ENCODE results near the gene LRRC4C.

Gene LRRC4C

DNA sequence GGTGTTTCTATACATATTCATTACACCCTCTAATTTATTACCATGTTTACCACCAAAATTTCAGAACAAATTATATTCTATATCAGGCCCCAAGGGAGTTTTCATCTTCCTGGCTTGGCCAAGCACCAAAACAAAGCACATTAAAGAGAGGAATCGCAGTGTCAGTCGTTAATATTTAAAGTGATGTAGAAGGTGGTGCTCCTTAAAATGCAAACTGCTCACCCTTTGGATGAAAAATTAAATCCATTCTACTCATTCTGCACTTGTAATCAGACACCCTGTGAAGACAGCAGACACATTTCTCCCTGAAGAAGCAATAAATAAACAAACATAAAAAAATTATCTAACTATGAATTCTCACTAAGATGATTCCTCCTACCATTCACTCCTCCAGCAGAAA, 113.4 kb downstream of the LRRC4C start:
- H3K4me1 ChIP-seq (ENCODE audit: control insufficient read depth, insufficient read depth, low read length) = no peaks in the 10 kb centered on the region
- WGBS, 2 experiments = 94 to 100% methylated on average over 2 of the region's 2 CpGs
- no peaks in the 10 kb centered on the region for H3K27me3 ChIP-seq (ENCODE audit: control insufficient read depth, insufficient read depth, low read length, poor library complexity, severe bottlenecking)
- no peak overlapping the region for H3K27ac ChIP-seq (ENCODE audit: insufficient read depth, low read depth, low read length, poor library complexity, severe bottlenecking)
- no peak overlapping the region for H3K4me3 ChIP-seq (ENCODE audit: insufficient read depth, low read depth, low read length)
- no peaks in the 10 kb centered on the region for H3K9me3 ChIP-seq (ENCODE audit: control insufficient read depth, low read length)
- no peaks in the 10 kb centered on the region for H3K36me3 ChIP-seq (ENCODE audit: control insufficient read depth, insufficient read depth, low read length)

GRCh38 chr11:41334007-41334933, 125.2 kb downstream of the LRRC4C start:
- no peak overlapping the region for H3K4me3 ChIP-seq (ENCODE audit: insufficient read depth, low read depth, low read length)
- H3K27me3 ChIP-seq (ENCODE audit: control insufficient read depth, insufficient read depth, low read length, poor library complexity, severe bottlenecking) = no peaks in the 10 kb centered on the region
- 88 to 91% methylated on average over 5 to 6 of the region's 7 CpGs for WGBS, 2 experiments
- no peak overlapping the region for H3K27ac ChIP-seq (ENCODE audit: insufficient read depth, low read depth, low read length, poor library complexity, severe bottlenecking)
- no peaks in the 10 kb centered on the region for H3K9me3 ChIP-seq (ENCODE audit: control insufficient read depth, low read length)
- no peaks in the 10 kb centered on the region for H3K36me3 ChIP-seq (ENCODE audit: control insufficient read depth, insufficient read depth, low read length)
- H3K4me1 ChIP-seq (ENCODE audit: control insufficient read depth, insufficient read depth, low read length) = no peaks in the 10 kb centered on the region

- no peak overlapping the region for H3K4me3 ChIP-seq (ENCODE audit: insufficient read depth, low read depth, low read length)
- H3K9me3 ChIP-seq (ENCODE audit: control insufficient read depth, low read length) = no peaks in the 10 kb centered on the region
- 88 to 100% methylated on average over 1 of the region's 1 CpG for WGBS, 2 experiments
- no peaks in the 10 kb centered on the region for H3K4me1 ChIP-seq (ENCODE audit: control insufficient read depth, insufficient read depth, low read length)
- no peaks in the 10 kb centered on the region for H3K36me3 ChIP-seq (ENCODE audit: control insufficient read depth, insufficient read depth, low read length)
- H3K27me3 ChIP-seq (ENCODE audit: control insufficient read depth, insufficient read depth, low read length, poor library complexity, severe bottlenecking) = no peaks in the 10 kb centered on the region
- no peak overlapping the region for H3K27ac ChIP-seq (ENCODE audit: insufficient read depth, low read depth, low read length, poor library complexity, severe bottlenecking)
These were observed 126.1 kb downstream of the LRRC4C start for GRCh38 chr11:41333357-41333756.

- Histone ChIP-seq H3K4me1 (ENCODE audit: control insufficient read depth, insufficient read depth, low read length) (no peaks in the 10 kb centered on the region), H3K36me3 (ENCODE audit: control insufficient read depth, insufficient read depth, low read length) (no peaks in the 10 kb centered on the region), H3K4me3 (ENCODE audit: insufficient read depth, low read depth, low read length) (no peak overlapping the region), H3K9me3 (ENCODE audit: control insufficient read depth, low read length) (no peaks in the 10 kb centered on the region), H3K27ac (ENCODE audit: insufficient read depth, low read depth, low read length, poor library complexity, severe bottlenecking) (no peak overlapping the region), H3K27me3 (ENCODE audit: control insufficient read depth, insufficient read depth, low read length, poor library complexity, severe bottlenecking) (no peaks in the 10 kb centered on the region)
- WGBS, 2 experiments = 93 to 95% methylated on average over 2 to 4 of the region's 4 CpGs
These were observed 131.1 kb downstream of the LRRC4C start for GRCh38 chr11:41328324-41328723.

GRCh38 chr11:41323446-41323845, 136.0 kb downstream of the LRRC4C start:
- WGBS, 2 experiments = 96 to 98% methylated on average over 3 of the region's 3 CpGs
- H3K27me3 ChIP-seq (ENCODE audit: control insufficient read depth, insufficient read depth, low read length, poor library complexity, severe bottlenecking) = no peaks in the 10 kb centered on the region
- H3K4me1 ChIP-seq (ENCODE audit: control insufficient read depth, insufficient read depth, low read length) = no peaks in the 10 kb centered on the region
- H3K9me3 ChIP-seq (ENCODE audit: control insufficient read depth, low read length) = no peaks in the 10 kb centered on the region
- H3K27ac ChIP-seq (ENCODE audit: insufficient read depth, low read depth, low read length, poor library complexity, severe bottlenecking) = no peak overlapping the region
- no peaks in the 10 kb centered on the region for H3K36me3 ChIP-seq (ENCODE audit: control insufficient read depth, insufficient read depth, low read length)
- no peak overlapping the region for H3K4me3 ChIP-seq (ENCODE audit: insufficient read depth, low read depth, low read length)

DNA sequence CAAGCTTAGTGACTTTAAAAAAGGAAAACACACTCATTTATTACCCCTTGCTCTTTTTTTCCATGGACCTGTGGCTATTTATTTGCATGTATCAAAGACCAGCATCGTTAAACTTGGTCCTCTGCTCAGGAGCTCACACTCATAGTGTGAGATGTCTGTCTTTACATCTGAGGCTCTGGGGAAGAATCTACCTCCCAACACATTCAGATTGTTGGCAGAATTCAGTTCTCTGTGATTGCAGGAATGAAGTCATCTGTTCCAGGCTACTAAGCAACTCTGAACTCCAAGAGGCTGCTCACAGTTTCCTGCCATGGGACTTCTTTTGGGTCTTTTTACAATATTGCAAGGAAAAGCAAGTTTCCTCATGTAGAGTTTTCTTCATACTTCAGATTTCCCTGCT, 138.8 kb downstream of the LRRC4C start:
- 92 to 100% methylated on average over 1 of the region's 1 CpG for WGBS, 2 experiments
- Histone ChIP-seq H3K27me3 (ENCODE audit: control insufficient read depth, insufficient read depth, low read length, poor library complexity, severe bottlenecking) (no peaks in the 10 kb centered on the region), H3K27ac (ENCODE audit: insufficient read depth, low read depth, low read length, poor library complexity, severe bottlenecking) (no peak overlapping the region), H3K4me1 (ENCODE audit: control insufficient read depth, insufficient read depth, low read length) (no peaks in the 10 kb centered on the region), H3K36me3 (ENCODE audit: control insufficient read depth, insufficient read depth, low read length) (no peaks in the 10 kb centered on the region), H3K4me3 (ENCODE audit: insufficient read depth, low read depth, low read length) (no peak overlapping the region), H3K9me3 (ENCODE audit: control insufficient read depth, low read length) (no peaks in the 10 kb centered on the region)

DNA sequence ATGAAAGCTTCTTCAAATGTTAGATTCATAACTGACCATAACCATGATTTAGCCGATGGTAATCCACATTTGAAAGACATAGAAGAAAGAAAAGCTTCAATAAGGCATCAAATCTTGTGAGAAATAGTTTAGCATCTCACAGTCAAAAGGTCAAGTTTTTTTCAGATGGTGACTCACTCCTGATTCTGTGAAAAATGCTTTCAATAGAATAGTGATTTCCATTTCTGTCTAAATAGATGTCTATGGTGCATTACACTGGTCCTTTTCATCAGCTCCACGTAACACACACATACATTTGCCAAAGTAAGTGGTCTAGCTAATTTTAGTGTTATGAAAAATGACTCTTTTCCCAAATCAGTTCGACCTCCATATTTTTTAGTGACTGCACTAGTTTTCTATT, 139.2 kb downstream of the LRRC4C start:
- no peak overlapping the region for H3K4me3 ChIP-seq (ENCODE audit: insufficient read depth, low read depth, low read length)
- no peaks in the 10 kb centered on the region for H3K9me3 ChIP-seq (ENCODE audit: control insufficient read depth, low read length)
- 90 to 97% methylated on average over 2 to 3 of the region's 3 CpGs for WGBS, 2 experiments
- no peaks in the 10 kb centered on the region for H3K4me1 ChIP-seq (ENCODE audit: control insufficient read depth, insufficient read depth, low read length)
- H3K27ac ChIP-seq (ENCODE audit: insufficient read depth, low read depth, low read length, poor library complexity, severe bottlenecking) = no peak overlapping the region
- H3K27me3 ChIP-seq (ENCODE audit: control insufficient read depth, insufficient read depth, low read length, poor library complexity, severe bottlenecking) = no peaks in the 10 kb centered on the region
- no peaks in the 10 kb centered on the region for H3K36me3 ChIP-seq (ENCODE audit: control insufficient read depth, insufficient read depth, low read length)

DNA sequence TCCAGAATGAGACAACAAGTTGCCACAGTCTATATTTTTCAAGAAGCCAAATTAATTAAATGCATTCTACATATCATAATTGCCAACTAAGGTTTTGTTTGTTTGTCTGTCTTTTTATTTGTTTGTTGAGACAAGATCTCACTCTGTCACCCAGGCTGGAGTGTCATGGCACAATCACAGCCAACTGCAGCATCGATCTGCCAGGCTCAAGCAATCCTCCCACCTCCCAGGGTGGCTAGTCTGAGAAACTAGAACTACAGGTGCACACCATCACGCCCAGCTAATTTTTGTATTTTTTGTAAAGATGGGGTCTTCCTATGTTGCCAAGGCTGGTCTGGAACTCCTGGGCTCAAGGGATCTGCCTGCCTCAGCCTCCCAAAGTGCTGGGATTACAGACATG, 140.0 kb downstream of the LRRC4C start:
- no peak overlapping the region for H3K27ac ChIP-seq (ENCODE audit: insufficient read depth, low read depth, low read length, poor library complexity, severe bottlenecking)
- no peaks in the 10 kb centered on the region for H3K27me3 ChIP-seq (ENCODE audit: control insufficient read depth, insufficient read depth, low read length, poor library complexity, severe bottlenecking)
- H3K4me3 ChIP-seq (ENCODE audit: insufficient read depth, low read depth, low read length) = no peak overlapping the region
- H3K9me3 ChIP-seq (ENCODE audit: control insufficient read depth, low read length) = no peaks in the 10 kb centered on the region
- H3K4me1 ChIP-seq (ENCODE audit: control insufficient read depth, insufficient read depth, low read length) = no peaks in the 10 kb centered on the region
- 92% methylated on average over 2 of the region's 2 CpGs for WGBS, 2 experiments
- no peaks in the 10 kb centered on the region for H3K36me3 ChIP-seq (ENCODE audit: control insufficient read depth, insufficient read depth, low read length)

DNA sequence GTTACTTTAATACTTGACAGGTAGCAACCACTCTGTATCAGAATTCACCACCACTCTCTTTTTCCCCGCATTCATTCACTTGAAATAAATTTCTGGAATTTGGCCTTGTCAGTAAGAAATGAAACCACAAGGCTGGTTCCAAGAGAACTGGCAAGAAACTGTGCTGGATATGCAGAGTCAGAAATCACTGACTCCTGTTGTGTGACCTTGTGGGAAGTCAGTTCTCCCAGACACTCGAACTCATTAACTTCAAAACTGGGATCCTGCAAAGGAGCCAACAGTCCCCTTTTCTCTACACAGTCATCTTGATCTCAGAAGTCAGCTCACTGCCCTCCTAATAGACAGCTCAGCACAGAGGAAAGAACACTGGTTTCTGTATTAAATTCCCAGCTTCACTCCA, 142.7 kb downstream of the LRRC4C start:
- no peak overlapping the region for H3K4me3 ChIP-seq (ENCODE audit: insufficient read depth, low read depth, low read length)
- H3K9me3 ChIP-seq (ENCODE audit: control insufficient read depth, low read length) = no peaks in the 10 kb centered on the region
- 88 to 97% methylated on average over 2 of the region's 2 CpGs for WGBS, 2 experiments
- H3K4me1 ChIP-seq (ENCODE audit: control insufficient read depth, insufficient read depth, low read length) = no peaks in the 10 kb centered on the region
- H3K36me3 ChIP-seq (ENCODE audit: control insufficient read depth, insufficient read depth, low read length) = no peaks in the 10 kb centered on the region
- no peaks in the 10 kb centered on the region for H3K27me3 ChIP-seq (ENCODE audit: control insufficient read depth, insufficient read depth, low read length, poor library complexity, severe bottlenecking)
- no peak overlapping the region for H3K27ac ChIP-seq (ENCODE audit: insufficient read depth, low read depth, low read length, poor library complexity, severe bottlenecking)

GRCh38 chr11:41313226-41313625, 146.2 kb downstream of the LRRC4C start:
- Histone ChIP-seq H3K4me1 (ENCODE audit: control insufficient read depth, insufficient read depth, low read length) (no peaks in the 10 kb centered on the region), H3K9me3 (ENCODE audit: control insufficient read depth, low read length) (no peaks in the 10 kb centered on the region), H3K36me3 (ENCODE audit: control insufficient read depth, insufficient read depth, low read length) (no peaks in the 10 kb centered on the region), H3K4me3 (ENCODE audit: insufficient read depth, low read depth, low read length) (no peak overlapping the region), H3K27ac (ENCODE audit: insufficient read depth, low read depth, low read length, poor library complexity, severe bottlenecking) (no peak overlapping the region), H3K27me3 (ENCODE audit: control insufficient read depth, insufficient read depth, low read length, poor library complexity, severe bottlenecking) (no peaks in the 10 kb centered on the region)
- WGBS, 2 experiments = 100% methylated on average over 1 of the region's 1 CpG; no CpG with 5 or more reads in 1 of the 2 experiments
